ENCODE data around the gene GOLGA6L4. TPM values are rescaled to one million over a fixed set of nuclear protein-coding genes. Genes with fewer than 3 reads are reported as not detected.
"Not testable (repeated sequence)": the region's sequence is repeated elsewhere in the genome, so short reads cannot be mapped to it uniquely, and the experiment has no call there.

GOLGA6L4 gene, protein sequence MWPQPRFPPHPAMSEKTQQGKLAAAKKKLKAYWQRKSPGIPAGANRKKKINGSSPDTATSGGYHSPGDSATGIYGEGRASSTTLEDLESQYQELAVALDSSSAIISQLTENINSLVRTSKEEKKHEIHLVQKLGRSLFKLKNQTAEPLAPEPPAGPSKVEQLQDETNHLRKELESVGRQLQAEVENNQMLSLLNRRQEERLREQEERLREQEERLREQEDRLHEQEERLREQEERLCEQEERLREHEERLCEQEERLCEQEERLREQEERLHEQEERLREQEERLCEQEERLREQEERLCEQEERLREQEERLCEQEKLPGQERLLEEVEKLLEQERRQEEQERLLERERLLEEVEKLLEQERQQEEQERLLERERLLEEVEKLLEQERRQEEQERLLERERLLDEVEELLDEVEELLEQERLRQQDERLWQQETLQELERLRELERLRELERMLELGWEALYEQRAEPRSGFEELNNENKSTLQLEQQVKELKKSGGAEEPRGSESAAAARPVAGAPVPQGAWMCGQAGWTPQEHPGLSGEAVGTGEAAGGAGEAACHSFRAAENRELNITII
- 1 to 10 TPM; 2.0 to 6.9 (median 3.5) TPM for total RNA-seq

DNA sequence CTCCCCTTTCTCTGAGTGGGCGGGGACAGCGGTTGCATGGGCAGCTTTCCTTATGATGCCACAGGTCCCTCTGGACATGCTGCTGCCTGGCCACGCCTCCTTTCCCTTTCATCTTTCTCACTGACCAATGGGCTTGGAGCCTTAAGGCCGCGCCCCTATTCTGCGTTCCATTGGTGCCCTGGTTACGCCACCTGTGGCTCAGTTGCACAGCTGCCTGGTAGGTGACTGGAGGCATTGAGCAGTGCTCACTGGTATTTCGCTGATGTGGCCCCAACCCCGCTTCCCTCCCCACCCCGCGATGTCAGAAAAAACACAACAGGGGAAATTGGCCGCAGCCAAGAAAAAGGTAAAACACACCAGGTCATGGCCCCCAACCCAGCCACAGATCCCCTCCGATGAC lies at the start of gene GOLGA6L4:
Gene GOLGA6L4, plus strand, starts transcription at position 201 of the 400 bp plus-strand sequence. Its CDS starts 62 bp downstream, at position 263.
- H3K4me1 ChIP-seq; intact Hi-C loops (cut with DNase I); H3K27ac ChIP-seq; DNase-seq; H3K36me3 ChIP-seq; H3K27me3 ChIP-seq; H3K9me3 ChIP-seq; H3K4me3 ChIP-seq (replicated peaks in 1 of 3): not testable (repeated sequence)
- no CpG with 5 or more reads among the region's 13 CpGs for WGBS, 2 donors

DNA sequence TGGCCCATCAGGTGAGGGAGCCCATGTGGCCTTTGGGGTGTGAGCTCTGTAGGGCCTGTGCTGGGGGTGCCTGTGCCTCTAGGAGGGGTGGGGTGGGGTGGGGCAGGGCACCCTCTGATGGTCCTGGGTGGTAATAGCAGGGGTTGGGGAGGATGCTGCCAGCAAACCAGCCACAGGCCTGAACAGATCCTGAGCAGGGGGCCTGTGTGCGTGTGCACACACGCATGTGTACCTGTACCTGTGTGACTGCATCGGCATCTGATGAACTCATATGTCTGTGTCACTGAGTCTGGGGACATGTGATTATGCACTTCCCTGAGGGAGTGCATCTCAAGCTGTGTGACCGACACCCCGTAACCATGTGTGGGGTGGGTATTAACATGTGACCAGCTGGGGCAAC lies 42.6 kb upstream of the GOLGA6L4 start:
- H3K4me3 ChIP-seq (replicated peaks in 1 of 3); H3K27me3 ChIP-seq; H3K4me1 ChIP-seq; H3K27ac ChIP-seq; H3K9me3 ChIP-seq; intact Hi-C loops (cut with DNase I); DNase-seq; H3K36me3 ChIP-seq: not testable (repeated sequence)
- WGBS, 2 donors, result no CpG with 5 or more reads among the region's 5 CpGs

DNA sequence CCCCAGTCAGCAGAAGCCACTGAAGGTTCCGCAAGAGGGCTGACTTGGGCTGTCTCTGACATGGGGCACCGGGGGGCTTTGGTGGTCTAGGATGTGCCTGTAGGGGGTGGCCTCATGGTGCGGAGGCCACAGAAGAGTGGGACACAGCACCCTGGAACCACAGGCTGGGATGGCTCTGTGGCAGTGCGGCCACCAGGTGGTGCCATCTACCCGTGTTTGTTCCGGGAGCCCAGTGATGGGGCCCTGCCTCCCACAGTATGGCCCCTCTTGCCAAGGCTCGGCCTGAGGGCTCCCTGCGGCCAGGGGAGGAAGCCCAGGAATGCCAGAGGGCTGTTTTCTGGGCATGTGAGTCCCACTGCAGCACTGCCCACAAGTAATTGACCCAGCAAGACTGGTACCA lies 40.0 kb upstream of the GOLGA6L4 start:
- intact Hi-C loops (cut with DNase I); DNase-seq; H3K4me1 ChIP-seq; H3K27ac ChIP-seq; H3K27me3 ChIP-seq; H3K36me3 ChIP-seq; H3K4me3 ChIP-seq (replicated peaks in 1 of 3); H3K9me3 ChIP-seq: not testable (repeated sequence)
- no CpG with 5 or more reads among the region's 8 CpGs for WGBS, 2 donors

DNA sequence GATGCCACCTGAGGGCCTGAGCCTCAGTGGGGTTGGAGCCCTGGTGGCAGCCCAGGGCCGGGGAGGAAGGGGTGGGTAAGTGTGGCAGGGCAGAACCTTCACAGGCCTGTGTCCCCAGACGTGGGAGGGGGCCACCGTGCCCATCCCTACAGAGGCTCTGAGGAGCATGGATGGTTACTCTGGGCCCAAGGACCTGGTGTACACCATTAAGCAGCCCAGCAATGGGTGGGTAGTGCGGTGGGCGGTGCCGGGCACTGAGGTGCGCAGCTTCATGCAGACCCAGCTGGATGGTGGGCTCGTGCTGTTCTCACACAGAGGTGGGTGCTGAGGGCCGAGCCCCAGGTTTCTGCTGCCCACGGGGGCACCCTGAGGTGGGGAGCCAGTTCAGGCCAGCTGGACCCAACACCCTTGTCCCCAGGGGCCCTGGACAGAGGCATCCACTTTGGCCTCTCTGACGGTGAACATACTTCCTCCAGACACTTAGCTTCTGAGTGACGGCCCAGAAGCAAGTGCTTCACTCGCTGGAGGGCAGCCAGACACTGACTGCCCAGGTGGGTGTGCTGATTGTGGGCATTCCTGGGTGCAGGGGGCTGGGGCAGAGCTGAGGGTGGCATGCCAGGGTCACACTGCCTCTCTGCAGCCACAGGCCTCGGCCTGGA lies 38.9 kb upstream of the GOLGA6L4 start:
- H3K27me3 ChIP-seq; H3K27ac ChIP-seq; H3K4me3 ChIP-seq (replicated peaks in 1 of 3); DNase-seq; H3K36me3 ChIP-seq; H3K4me1 ChIP-seq; H3K9me3 ChIP-seq; intact Hi-C loops (cut with DNase I): not testable (repeated sequence)
- WGBS, 2 donors, result no CpG with 5 or more reads among the region's 14 CpGs

DNA sequence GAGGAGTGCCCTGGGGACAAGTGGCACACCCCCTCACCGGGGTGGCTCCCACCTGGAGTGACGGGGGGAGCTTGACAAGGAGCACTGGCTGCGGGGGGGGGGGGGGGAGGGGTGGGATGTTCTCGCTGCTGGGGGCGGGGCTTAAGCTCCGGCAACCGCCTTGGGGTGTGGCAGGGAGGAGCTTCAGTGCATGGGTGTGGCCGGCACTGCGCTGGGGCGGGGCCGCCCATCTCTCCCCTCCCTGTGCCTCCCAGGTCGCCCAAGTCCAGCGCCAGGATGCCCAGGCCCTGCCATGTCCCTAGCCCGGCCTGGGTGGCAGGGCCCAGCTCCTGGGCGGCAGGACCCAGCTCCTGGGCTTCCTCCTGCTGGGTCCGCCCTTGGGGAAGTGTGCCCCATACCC lies 35.7 kb upstream of the GOLGA6L4 start:
- DNase-seq; H3K4me3 ChIP-seq (replicated peaks in 1 of 3); H3K9me3 ChIP-seq; intact Hi-C loops (cut with DNase I); H3K4me1 ChIP-seq; H3K36me3 ChIP-seq; H3K27me3 ChIP-seq; H3K27ac ChIP-seq: not testable (repeated sequence)
- WGBS, 2 donors, result no CpG with 5 or more reads among the region's 16 CpGs

DNA sequence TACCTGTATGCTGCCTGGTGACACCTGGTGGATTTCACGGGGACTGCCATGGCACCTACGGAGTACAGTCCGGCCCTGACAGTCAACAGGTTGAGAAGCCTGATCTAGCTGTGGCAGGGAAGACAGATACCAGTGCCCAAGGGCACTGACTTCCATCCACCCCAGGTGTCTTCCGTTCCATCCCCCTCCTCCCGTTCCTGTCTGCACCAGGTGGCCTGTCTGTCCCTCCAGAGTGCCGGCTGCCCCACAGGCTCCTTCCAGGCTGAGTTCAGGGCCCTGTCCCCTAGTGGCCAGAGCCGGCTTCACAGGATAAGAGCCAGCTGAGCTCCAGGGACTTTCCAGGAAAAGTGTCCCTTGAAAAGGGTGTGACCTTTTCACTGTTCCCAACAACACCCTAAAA lies 10.9 kb downstream of the GOLGA6L4 start:
- TF ChIP-seq, protein P1, sequence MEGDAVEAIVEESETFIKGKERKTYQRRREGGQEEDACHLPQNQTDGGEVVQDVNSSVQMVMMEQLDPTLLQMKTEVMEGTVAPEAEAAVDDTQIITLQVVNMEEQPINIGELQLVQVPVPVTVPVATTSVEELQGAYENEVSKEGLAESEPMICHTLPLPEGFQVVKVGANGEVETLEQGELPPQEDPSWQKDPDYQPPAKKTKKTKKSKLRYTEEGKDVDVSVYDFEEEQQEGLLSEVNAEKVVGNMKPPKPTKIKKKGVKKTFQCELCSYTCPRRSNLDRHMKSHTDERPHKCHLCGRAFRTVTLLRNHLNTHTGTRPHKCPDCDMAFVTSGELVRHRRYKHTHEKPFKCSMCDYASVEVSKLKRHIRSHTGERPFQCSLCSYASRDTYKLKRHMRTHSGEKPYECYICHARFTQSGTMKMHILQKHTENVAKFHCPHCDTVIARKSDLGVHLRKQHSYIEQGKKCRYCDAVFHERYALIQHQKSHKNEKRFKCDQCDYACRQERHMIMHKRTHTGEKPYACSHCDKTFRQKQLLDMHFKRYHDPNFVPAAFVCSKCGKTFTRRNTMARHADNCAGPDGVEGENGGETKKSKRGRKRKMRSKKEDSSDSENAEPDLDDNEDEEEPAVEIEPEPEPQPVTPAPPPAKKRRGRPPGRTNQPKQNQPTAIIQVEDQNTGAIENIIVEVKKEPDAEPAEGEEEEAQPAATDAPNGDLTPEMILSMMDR (IDR thresholded peaks at IDR 0.05), result peak in 2 of 6 experiments; percentile 29 to 41
- DNase-seq; H3K4me3 ChIP-seq (replicated peaks in 1 of 3); H3K9me3 ChIP-seq; H3K36me3 ChIP-seq; H3K27ac ChIP-seq; H3K27me3 ChIP-seq; H3K4me1 ChIP-seq; intact Hi-C loops (cut with DNase I): not testable (repeated sequence)
- 82% methylated on average over 2 of the region's 7 CpGs; no CpG with 5 or more reads in 1 of the 2 donors for WGBS, 2 donors

Small RNAs within 50 kb of the gene (small RNA-seq; reads per million reads assigned to genes)
- gene RN7SL331P (not detected), gene UBE2Q2P8 (not detected)

Data from thyroid gland (tissue), 4 donors.